Stomach (tissue), 4 donors: Measurements from ENCODE around the gene EML4.

ENCODE experiments used
- CTCF ChIP-seq, 7 experiments: fragments of 450-650 bp in 4 of 7; fragments of 200-600 bp in 3 of 7; sonication (generic) in 3 of 7; IDR thresholded peaks; one replicate each; pipeline ENCODE4 v1.5.1; 2016 to 2019; ENCODE audit warnings: antibody characterized with exemption in 7 of 7, control low read depth in 2 of 7, mild to moderate bottlenecking in 1 of 7
- POLR2A ChIP-seq, 4 donors: fragments of 450-650 bp; IDR thresholded peaks; one replicate each; pipeline ENCODE4 v1.6.1; 2016; ENCODE audit warnings: antibody characterized with exemption in 4 of 4, control low read depth in 2 of 4, mild to moderate bottlenecking in 1 of 4, moderate library complexity in 1 of 4
- POLR2AphosphoS5 ChIP-seq, 3 donors: sonication (generic); formaldehyde crosslinking; IDR thresholded peaks; one replicate each; pipeline ENCODE4 v1.6.1; 2016; ENCODE audit warnings: antibody characterized with exemption in 3 of 3

GRCh38 chr2:42220566-42220965, 51.4 kb downstream of the EML4 start:
- TF ChIP-seq POLR2AphosphoS5 (IDR thresholded peaks at IDR 0.05) (no peak), CTCF (IDR thresholded peaks at IDR 0.05) (no peak), POLR2A (IDR thresholded peaks at IDR 0.05) (no peak)
